Stimulated activated CD8-positive, alpha-beta memory T cell treated with anti-CD3 and anti-CD28 coated beads, Interleukin-4, amount 100 ng/mL, for 1 hour (primary cell): ENCODE results near the gene MYO3B.
"Not testable (repeated sequence)": the region's sequence is repeated elsewhere in the genome, so short reads cannot be mapped to it uniquely, and the experiment has no call there.

Source experiments
- DNase-seq, 2 donors: peaks; one replicate each; pipeline ENCODE4 v3.0.0-alpha.2; 2020; ENCODE audit warnings: low read depth in 2 of 2, low spot score in 1 of 2

The MYO3B gene

DNA sequence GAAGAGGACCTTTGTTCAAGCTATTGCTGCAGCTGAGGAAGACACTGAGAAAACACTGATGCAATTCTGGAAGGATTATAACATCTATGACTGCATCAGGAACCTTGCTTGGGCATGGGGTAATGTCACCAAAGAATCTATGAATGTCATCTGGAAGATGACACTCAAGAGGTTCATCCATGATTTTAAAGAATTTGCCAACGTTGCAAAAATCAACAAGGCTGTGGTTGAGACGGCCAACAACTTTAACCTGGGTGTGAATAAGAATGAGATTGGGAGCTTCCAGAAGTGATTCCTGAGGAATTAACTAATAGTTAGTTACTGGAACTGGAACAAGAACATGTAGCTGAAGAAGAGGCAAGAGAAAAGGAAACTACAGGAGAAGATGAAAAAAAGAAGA lies 410.8 kb downstream of the MYO3B start:
- DNase-seq = no peak

DNA sequence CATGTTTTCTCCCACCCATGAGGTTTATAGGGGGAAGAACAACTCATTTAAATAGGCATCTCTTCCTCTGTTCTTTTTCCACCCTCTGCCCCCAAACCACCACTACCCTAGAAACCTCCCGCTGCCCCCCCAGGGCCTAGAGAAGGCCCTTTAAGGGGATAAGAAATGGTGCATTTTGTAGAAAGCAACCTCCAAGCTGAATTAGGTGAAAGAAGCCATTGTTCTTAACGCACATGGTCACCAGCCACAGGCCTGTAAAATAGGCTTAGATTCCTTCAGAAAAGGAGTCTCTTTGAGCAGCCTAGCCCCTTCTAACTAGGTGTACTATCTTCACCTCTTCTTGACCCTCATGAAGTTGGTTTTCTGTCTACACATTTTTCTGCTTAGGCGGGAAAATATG lies 418.6 kb downstream of the MYO3B start:
- no peak for DNase-seq

DNA sequence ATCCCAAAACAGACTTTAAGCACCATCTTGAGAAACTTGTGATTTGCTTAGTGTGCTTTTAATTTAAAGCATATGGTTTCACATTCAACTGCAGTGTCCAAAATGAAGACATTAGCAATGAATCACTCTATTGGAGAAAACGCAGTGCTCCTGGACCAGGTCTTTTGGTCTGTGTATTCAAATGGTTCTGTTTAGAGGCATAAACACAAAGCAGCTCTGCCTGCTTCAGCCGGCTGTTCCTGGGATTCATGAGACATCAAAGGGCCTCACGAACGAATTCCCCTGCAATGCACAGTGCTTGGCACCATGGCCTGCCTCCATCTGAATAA lies 420.1 kb downstream of the MYO3B start:
- no peak for DNase-seq

DNA sequence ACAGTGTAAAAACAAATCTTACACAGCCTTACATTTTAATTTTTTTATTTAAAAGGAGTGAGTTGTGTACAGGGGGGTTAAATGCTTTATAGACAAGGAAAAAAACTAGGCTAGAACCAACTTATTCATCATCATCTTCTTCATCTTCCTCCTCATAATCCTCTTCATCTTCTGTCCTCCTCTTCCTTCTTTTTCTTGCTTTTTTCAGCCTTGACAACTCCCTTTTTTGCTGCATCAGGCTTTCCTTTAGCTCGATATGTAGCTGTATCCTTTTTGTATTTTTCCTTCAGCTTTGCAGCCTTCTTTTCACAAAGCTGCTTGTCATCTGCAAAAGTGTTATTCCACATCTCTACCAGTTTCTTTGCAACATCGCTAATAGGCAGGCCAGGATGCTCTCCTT lies 423.5 kb downstream of the MYO3B start:
- DNase-seq = no peak

DNA sequence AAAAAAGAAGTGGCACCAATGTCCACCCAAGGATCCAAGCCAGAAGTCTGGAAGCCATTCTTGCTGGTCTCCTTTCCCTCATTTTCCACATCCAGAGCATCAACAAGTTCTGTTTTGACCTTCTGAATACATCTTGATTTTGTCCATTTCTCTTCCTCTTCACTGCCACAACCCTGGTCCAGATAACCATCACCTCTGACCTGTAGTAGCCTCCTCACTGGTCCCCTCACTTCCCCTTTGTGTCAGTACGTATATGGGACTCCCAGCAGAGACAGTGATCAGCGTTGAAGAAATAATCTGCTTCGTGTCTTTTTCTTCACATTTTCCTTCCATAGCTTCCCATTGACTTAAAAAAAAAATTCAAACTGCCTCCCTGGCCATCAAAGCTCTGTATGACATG lies 427.9 kb downstream of the MYO3B start:
- no peak for DNase-seq

DNA sequence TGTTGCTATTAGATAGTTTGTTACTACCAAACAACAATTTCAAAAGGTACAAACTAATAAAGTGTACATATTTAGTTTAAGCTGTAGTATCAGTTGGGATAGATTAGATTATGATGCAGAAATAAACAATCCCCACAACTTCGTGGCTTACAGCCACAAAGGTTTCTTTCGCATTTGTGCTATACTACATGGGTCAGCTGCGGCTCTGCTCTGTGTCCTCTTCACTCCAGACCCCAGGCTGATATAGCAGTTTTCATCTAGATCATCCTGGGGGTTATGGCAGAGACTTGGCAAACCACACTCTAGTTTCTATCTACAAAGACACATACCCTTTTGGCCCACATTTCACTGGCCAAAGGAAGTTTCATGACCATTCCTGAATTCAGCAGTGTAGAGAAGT lies 429.2 kb downstream of the MYO3B start:
- DNase-seq = no peak

DNA sequence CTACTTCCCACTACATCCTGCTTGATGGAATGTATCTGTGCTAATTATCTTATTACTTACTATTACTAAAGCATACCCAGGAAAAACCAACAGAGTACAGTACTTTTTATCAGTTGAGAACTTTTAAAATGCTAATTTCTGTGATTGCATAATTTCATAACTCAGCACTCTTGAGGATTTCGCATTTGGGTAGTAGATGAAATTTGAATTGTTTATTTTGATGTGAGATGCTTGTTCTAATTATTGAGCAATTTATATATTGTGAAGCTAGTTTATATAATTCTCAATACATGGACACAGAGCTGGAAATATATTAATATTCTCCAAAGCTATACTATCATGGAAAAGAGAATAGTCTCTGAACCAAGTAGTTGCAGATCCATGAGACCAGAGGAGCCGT lies 432.7 kb downstream of the MYO3B start:
- no peak for DNase-seq

DNA sequence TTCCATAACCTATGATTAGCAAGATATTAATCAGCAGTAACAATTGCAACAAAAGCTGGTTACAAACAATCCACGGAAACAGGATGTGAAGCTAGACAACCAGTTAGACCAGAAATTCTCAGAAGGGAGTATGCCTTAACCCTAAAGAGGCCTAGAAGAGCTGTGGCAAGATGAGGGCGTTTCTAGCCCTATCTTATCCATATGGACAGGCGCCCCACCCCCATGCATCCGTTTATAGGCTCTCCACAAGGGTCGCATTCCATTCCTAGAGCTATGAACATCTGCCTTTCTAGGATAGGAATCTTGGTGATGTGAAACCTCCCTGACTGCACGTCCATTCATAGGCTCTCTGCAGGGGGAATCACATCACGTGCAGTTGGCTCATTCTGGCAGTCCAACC lies 441.0 kb downstream of the MYO3B start:
- DNase-seq = not testable (repeated sequence)

DNA sequence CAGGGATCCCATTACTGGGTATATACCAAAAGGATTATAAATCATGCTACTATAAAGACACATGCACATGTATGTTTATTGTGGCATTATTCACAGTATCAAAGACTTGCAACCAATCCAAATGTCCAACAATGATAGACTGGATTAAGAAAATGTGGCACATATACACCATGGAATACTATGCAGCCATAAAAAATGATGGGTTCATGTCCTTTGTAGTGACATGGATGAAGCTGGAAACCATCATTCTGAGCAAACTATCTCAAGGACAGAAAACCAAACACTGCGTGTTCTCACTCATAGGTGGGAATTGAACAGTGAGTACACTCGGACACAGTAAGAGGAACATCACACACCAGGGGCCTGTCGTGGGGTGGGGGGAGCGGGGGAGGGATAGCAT lies 457.1 kb downstream of the MYO3B start:
- DNase-seq = not testable (repeated sequence)

DNA sequence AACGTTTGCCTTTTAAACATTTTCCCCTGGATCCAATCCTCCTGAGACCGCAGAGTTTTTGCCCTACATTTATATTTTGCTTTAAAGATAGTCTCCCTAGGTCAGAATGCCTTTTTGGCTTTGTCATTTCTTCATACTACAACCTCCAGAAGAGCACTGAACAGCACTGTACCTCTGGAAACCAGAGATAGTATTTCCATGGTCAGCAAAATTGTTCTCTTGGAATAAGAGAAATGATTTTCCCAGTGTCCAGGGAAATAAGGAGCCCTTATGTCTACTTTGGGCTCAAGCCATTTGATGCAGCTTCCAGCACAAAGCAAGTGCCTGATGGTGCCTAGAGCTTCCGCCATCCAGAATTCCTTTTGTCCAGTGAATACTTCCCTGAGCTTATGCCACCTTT lies 461.7 kb downstream of the MYO3B start:
- DNase-seq = no peak

DNA sequence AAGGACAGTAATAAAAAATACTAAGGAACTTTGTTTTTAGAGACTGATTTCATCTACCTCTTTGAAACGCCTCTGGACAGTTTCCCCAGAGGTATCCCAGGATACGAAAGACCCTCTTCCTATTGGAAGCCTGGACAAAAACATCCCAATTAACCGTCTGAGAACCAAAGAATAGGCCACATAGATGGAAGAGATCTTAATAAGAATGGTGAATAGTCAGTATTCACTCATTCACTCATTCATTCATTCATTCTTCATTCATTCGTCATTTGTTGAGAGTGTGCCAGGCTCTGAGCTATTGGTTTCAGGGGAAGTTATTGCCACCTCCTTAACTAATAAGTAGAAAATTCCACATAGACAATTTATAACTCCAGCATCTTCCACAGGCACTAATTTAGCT lies 464.0 kb downstream of the MYO3B start:
- DNase-seq = no peak

DNA sequence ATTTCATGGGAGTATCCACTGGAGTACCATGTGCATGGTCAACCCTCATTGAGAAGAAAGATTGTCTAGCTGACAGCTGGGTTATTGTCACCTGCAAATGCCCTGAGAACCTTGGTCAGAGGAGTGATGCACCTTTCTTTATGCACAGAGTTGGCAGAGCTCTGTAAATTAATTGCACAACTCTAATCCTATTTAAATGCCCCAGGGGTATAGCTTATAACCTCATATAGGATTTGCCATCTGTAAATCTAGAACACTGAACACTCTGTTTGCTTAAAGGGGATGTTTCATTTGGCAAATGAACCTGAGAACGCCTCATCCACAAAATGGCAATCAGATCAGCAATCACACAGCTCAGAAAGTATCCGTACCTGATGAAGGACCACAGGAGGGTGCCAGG lies 465.4 kb downstream of the MYO3B start:
- DNase-seq = no peak

DNA sequence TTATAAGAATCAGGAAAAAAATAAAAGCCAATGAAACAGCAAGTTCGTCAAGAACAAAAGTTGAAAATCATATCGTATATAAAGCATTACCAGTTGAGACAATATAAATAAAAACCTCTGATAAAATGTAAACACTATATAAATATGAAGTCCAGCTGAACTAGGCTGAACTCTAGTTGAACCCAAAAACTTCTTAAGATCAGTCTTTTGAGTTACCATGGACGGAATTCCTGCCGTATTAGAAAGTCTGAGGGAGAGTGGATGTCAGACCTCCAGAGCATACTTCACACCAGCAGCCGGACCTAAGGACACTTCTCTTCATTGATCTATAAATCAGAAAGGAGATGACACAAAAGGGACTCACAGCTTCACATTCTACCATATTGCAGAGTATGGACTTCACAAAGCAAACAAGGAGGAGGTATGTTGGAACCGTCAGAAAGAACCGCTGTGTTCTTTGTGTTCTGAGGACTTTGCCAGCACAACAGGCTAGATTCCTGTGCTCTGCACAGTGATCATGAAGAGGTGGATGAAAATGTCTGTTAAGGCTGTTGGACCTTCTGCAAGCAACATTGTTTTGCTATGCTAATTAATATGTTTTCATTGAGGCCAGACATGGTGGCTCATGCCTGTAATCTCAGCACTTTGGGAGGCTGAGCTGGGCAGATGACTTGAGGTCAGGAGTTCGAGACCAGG lies 469.9 kb downstream of the MYO3B start:
- DNase-seq = no peak

DNA sequence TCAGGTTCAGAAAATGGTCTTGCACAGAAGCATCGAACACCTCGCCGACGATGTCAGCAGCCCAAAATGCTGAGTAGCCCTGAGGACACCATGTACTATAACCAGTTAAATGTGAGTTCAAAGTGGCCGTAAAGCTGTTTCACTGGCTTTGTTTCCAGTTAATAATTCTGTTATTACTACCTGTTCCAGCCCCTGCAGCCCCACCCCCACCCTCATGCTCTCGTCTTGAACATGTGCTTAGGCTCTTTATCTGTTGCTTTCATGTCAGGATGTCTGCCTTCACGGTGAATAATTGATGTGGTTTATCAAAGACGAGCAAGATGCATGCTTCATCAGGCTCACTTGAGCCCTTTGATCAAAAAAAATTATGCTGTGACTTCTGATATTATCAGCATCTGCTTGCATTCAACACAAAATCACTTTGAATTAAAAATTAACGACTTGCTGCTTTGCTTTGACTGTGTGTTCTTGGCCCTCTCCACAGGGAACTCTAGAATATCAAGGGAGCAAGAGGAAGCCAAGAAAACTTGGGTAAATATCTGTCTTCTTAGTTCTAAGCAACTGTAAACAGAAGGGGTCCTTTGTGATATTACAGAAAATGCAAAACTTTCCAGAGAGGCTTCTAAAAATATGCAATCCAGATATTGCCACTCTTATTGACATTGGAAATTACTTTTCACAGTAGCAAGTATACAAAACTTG lies 473.8 kb downstream of the MYO3B start:
- no peak for DNase-seq

DNA sequence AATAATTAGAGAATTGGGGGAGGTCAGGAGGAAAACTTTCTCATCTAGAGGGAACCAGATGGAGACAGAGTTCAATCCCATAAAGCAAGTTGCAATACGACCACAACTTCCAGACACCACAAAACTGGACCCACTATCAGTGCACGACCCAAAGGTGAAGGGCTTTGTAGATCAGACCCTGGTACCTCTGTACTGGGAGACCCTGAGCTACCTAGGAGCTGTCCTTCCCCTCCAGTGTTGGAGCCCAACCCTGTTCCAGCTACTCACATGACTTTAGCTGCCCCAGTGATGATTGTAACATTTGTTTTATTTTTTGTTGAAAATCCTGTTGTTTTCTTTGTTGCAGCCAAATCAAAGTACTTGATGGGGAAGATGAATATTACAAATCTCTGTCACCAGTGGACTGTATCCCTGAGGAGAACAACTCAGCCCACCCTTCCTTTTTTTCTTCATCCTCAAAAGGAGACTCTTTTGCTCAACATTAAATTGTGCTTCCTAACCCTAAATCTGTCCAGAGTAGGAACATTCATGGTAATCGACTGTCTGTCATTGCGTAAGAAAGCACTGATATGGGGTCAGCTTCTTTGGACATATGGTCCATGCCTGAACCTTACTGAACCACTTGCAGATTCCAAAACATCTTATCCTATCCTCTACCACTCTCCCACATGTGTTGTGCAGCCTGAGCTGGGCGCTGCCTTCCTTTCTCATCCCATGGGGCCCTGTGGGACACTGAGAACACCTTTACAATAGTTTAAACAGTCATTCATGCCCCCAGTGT lies 474.9 kb downstream of the MYO3B start:
- DNase-seq = no peak

DNA sequence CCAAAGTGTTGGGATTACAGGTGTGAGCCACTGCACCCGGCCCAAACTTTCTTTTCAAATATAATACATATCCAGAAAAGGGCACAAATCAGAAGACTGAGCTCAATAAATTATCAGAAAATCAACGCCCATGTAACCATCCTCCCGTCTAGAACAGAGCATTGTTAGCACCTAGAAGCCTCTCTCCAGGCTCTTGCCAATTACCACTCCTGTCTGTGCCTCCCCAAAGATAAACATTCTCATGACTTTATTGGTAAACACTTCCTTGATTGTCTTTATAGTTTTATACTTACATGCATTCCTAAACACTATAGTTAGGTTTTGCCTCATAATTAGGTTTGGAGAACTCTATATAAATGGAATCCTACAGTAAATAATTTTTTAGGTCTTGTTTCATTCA lies 478.7 kb downstream of the MYO3B start:
- DNase-seq = no peak

DNA sequence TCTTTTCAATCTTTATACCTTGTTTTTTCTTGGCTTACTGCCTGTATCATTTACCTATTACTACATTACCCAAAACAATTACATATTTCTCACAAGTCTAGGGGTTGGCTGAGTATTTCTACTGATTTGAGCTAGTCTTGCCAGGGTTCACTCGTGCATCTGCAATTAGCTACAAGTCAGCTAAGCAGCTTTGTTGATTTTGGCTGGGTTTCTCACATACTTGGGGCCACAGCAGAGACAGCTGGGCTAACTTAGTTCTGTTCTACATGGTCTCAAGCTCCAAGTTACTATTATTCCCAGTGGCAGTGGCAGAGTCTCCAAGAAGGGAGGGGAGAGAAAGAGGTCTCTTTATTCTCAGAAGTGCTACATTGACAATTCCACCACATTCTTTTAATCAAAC lies 482.5 kb downstream of the MYO3B start:
- DNase-seq = no peak

DNA sequence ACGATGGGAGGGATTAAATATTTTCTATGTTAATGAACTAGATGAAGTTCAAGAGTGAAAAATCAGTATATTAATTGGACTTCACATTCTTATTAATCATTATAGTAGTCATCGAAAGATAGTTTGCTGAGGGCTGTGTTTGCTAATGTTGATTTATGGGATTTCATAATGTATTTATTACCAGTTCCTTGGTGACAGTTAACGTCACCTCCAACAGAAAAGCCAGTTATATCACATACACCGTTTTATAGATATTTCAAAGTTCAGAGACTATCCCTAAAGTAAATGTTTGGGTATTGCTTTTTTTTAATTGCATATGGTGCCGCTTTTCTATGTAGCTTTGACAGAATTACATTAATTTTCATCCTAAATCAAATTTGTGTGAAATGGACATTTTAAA lies 487.8 kb downstream of the MYO3B start:
- DNase-seq = no peak

DNA sequence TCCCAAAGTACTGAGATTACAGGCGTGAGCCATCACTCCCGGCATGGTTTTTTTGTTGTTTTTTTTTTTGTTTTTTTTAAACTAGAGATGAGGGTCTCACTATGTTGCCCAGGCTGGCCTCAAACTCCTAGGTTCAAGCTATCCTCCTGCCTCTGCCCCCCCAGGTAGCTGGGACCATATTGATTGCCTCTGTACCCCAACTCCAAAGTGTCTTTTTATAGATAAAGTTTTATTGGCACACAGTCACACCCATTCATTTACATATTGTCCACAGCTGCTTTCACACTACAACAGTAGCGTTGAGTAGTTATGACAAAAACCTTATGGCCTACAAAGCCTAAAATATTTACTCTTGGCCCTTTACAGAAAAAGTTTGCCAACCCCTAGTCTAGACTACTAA lies 492.0 kb downstream of the MYO3B start:
- DNase-seq = no peak

DNA sequence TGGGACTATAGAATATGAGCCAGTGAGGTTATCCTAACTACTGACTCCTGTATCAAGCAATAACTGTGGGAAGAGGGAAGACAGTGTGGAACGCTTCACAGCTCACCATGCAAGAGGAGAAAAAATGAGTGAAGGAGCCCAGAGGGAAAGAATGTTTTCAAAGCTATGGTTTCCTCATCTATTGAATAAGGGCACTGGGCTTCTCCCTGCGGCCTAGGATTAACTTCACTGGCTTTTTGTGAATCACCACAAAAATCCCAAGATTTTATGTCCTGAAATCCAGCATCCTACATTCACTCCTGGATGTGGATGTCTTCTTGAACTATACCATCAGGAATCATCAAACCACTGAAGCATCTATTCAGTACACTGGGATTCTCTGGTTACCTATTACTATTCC lies 492.7 kb downstream of the MYO3B start:
- DNase-seq = no peak

DNA sequence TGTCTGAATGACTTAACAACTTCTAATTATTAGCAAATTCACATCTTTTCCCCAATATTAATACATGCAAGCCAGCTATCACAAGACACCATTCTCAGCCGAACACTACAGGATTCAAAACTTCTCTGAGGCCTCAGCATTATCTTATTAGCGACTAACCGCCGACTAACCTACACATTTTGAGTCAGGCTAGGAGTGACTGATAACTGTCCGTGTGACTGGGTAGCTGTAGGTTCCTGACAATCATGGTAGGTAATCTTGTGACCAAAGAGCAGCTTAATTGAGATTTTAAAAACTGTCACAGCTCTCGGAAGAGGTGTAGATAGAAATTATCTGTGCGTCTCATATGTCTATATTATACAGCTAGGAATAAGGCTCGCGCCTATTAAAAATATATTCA lies 493.1 kb downstream of the MYO3B start:
- no peak for DNase-seq

DNA sequence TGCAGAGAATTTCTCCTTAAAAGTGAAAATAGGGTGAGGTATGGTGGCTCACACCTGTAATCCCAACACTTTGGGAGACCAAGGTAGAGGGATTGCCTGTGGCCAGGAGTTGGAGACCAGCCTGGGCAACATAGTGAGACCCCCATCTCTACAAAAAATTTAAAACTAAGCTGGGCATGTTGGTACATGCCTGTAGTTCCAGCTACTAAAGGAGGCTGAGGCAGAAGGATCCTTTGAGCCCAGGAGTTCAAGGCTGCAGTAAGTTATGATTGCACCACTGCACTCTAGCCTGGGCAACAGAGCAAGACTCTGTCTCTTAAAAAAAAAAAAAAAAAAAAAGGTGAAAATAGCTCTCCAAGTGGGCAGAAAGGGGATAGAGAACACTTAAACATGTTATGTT lies 496.3 kb downstream of the MYO3B start:
- not testable (repeated sequence) for DNase-seq

DNA sequence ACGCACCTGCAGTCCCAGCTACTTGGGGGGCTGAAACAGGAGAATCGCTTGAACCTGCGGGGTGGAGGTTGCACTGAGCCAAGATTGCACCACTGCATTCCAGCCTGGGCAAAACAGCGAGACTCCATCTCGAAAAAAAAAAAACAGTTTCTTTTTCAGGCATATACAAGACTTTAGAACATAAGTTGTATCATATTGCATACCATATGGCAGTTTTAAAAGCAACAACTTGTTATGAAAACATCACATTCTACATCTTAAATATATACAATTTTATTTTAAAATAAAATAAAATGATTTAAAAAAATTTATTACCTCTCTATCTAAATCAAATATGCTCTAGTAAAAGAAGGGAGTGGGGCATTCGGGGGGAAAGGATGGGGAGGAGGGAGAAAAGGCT lies 497.8 kb downstream of the MYO3B start:
- no peak for DNase-seq
